Activated naive CD8-positive, alpha-beta T cell treated with anti-CD3 and anti-CD28 coated beads, Interleukin-2, amount 10 ng/mL, durations not matched to agents 7 days and 5 days (primary cell): Measurements from ENCODE around the gene RPS24. TPM values are rescaled to one million over a fixed set of nuclear protein-coding genes. Genes with fewer than 3 reads are reported as not detected.
"Not testable (repeated sequence)": the region's sequence is repeated elsewhere in the genome, so short reads cannot be mapped to it uniquely, and the experiment has no call there.

Experiments
- ATAC-seq: fragments of 150-1000 bp; cut with Tn5 transposase; one replicate; pipeline ENCODE4 v1.10.0; 2021; ENCODE audit warnings: low read depth, moderate library complexity
- POLR2A ChIA-PET: fragments of 350-600 bp; sonication (Branson Sonifier 250); formaldehyde crosslinking; loops from one replicate; lab custom pipeline; 2021; ENCODE audit warnings: antibody characterized with exemption; lab: Charles Lee
- DNase-seq: peaks from one replicate; pipeline ENCODE4 v3.0.0; 2021
- H3K27ac Mint-ChIP-seq: one replicate; pipeline ENCODE4 v1.8.0; 2022; ENCODE audit warnings: mild to moderate bottlenecking, mixed read lengths
- H3K27me3 Mint-ChIP-seq: one replicate; pipeline ENCODE4 v1.8.0; 2022; ENCODE audit warnings: mild to moderate bottlenecking, moderate library complexity, mixed read lengths
- H3K36me3 Mint-ChIP-seq: one replicate; pipeline ENCODE4 v1.8.0; 2021; ENCODE audit warnings: mild to moderate bottlenecking, mixed read lengths
- H3K4me1 Mint-ChIP-seq: one replicate; pipeline ENCODE4 v1.8.0; 2021; ENCODE audit warnings: mixed read lengths
- H3K4me3 Mint-ChIP-seq: one replicate; pipeline ENCODE4 v1.8.0; 2022; ENCODE audit warnings: mild to moderate bottlenecking, moderate library complexity, mixed read lengths
- H3K9me3 Mint-ChIP-seq: one replicate; pipeline ENCODE4 v1.8.0; 2021; ENCODE audit warnings: mixed read lengths
- total RNA-seq, 2 experiments: library from RNA; stranded (reverse); gene quantifications; one replicate each; pipeline ENCODE4 v1.2.3, GENCODE V29; 2021

Gene RPS24
- total RNA-seq, 2 experiments from 2014 or later: 1,523 to 1,613 TPM

DNA sequence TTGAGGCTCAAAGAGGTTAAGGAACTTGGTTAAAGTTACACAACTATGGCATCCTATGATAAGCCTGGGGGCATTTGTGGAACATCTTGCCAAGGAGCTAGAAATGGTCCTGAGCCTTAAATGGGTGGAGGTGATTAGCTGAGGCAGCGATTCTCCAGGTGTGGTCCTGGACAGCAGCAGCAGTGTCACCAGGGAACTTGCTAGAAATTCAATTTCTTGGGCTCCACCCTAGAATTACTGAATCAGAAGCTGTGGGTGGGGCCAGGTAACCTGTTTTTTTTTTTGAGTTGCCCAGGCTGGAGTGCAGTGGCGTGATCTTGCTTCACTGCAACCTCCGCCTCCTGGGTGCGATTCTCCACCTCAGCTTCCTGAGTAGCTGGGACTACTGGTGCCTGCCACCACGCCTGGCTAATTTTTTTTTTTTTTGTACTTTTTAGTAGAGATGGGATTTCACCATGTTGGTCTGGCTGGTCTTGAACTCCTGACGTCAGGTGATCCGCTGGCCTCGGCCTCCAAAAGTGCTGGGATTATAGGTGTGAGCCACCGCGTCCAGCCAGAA lies 13.1 kb downstream of the RPS24 start:
- POLR2A ChIA-PET: interaction anchor here (0.9 to 3.1 kb wide), 2 partner anchors 16 to 256 kb away, joined by 4 to 12 read pairs; no protein-coding TSS in a partner anchor
- no peaks in the 10 kb centered on the region for H3K27me3 Mint-ChIP-seq
- DNase-seq: no peak
- no peaks in the 10 kb centered on the region for H3K9me3 Mint-ChIP-seq
- no peak overlapping the region for H3K4me3 Mint-ChIP-seq
- H3K4me1 Mint-ChIP-seq: peaks cover 17% of the 10 kb centered on the region
- ATAC-seq: no peak
- H3K36me3 Mint-ChIP-seq: peaks cover 8% of the 10 kb centered on the region
- H3K27ac Mint-ChIP-seq: peak overlapping the region; percentile 8

DNA sequence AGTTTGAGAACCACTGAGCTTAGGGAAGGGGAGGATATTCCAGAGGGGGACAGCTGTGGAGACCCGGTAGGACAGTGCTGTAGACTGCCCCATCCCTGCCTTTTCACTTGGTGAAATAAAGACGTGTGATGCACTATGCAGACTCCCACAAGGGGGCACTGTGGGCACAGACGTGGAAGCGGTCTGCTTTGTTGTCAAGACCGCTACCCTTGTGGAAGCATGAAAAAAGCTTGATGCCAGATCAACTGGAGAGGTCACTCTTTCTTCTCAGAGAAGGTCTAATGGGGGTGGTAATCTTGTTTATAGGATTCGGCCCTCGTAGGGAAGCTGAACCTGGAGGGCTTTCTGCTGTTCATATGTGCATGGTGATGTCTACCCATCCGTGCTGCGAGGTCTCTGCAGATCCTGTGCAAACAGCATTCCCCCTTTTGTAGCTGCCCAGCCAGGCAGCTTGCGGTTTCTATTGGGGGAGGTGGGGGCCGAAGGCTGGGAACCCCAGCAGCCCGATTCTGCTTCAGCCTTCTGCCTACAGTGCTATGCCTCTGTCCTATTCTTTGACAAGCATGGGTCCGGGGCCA lies 13.7 kb downstream of the RPS24 start:
- POLR2A ChIA-PET: interaction anchor here (0.9 to 3.1 kb wide), 2 partner anchors 15 to 255 kb away, joined by 4 to 12 read pairs; no protein-coding TSS in a partner anchor
- ATAC-seq (peak; percentile 88), DNase-seq (peak; percentile 86)
- Mint-ChIP-seq H3K4me3 (no peak overlapping the region), H3K4me1 (peaks cover 16% of the 10 kb centered on the region), H3K9me3 (no peaks in the 10 kb centered on the region), H3K27ac (peak overlapping the region; percentile 59), H3K27me3 (no peaks in the 10 kb centered on the region), H3K36me3 (peaks cover 6% of the 10 kb centered on the region)

DNA sequence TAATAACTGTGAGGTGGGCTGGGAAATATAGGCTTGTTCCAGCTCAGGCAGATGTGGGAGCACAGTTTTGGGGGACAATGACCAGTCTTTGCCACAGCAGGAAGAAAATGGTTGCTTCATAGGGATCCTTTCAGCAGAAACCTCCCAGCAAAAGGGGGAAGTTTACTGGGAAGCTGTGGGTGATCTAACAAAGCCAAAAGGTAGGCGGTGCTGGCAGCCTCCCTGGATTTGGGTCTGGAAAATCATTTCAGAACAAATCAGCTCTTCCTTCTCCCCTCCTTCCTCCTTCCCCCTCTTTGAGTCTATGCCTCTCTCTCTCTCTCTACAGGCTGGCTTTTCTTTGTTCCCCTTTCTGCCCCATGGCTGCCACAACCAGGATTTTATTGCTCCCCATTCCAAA lies 16.2 kb downstream of the RPS24 start:
- Mint-ChIP-seq H3K4me1 (peaks cover 18% of the 10 kb centered on the region), H3K36me3 (no peaks in the 10 kb centered on the region), H3K9me3 (no peaks in the 10 kb centered on the region), H3K27me3 (no peaks in the 10 kb centered on the region), H3K4me3 (no peak overlapping the region), H3K27ac (peak overlapping the region; percentile 3)
- no peak for DNase-seq
- no peak for ATAC-seq
- POLR2A ChIA-PET: interaction anchor here (1.0 kb wide), 1 partner anchor 13 kb away, joined by 3 read pairs; no protein-coding TSS in a partner anchor

DNA sequence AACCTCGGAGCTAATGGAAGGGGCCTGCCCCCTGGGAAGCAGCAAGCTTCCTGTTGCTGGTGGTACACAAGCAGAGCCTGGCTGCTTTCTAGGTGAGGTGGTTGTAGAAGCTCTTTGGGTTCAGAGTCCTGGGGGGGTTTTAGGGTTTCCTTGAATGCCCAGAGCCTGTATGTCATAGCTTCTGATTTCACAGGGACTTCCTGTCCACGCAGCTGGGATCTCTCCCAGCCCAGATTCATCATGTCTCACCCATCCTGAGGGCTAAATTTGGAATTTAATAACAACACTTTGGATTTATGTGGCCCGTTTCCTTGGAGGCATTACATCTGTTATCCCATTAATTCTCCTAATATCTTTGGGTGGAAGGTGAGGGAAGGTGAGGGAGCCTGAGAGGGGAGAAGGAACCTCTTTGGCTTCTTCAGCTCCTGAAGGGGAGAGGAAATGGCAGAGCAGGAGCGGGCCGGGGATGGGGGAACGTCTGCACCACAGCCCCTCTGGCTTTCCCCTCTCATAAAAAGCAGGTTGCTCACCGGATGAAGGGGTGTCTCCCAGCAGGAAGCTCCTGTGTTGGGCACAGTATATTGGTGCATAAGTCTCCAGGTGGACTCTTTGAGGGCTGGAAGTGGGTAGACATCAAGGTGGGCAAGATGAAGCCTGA lies 19.7 kb downstream of the RPS24 start:
- POLR2A ChIA-PET: interaction anchor here (0.5 to 1.3 kb wide), 2 partner anchors 9 to 24 kb away, joined by 4 to 6 read pairs; no protein-coding TSS in a partner anchor
- peaks cover 6% of the 10 kb centered on the region for H3K4me1 Mint-ChIP-seq
- H3K4me3 Mint-ChIP-seq: no peak overlapping the region
- DNase-seq (no peak), ATAC-seq (no peak)
- H3K9me3 Mint-ChIP-seq: no peaks in the 10 kb centered on the region
- no peaks in the 10 kb centered on the region for H3K36me3 Mint-ChIP-seq
- H3K27me3 Mint-ChIP-seq: no peaks in the 10 kb centered on the region
- peak overlapping the region; percentile 65 for H3K27ac Mint-ChIP-seq

DNA sequence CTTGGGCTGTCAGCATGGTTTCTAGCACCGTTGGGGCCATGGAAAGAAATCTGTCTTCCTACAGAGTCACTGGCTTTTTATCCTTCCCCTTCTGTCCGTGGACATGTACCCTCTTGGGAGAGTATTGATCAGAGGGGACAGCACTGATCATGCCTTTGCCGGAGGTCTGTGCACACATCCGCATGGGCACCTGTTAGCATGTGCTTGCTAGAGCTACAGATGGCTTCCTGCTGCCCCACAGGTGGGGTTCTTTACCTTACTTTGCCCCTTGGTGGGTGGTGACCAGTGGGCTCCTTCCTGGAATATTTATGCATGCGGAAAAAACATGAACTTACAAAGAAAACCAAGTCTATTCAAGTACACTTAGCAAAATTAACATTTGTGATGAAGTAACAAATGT lies 24.9 kb downstream of the RPS24 start:
- POLR2A ChIA-PET: interaction anchor here (1.0 kb wide), 1 partner anchor 244 kb away, joined by 5 read pairs; no protein-coding TSS in a partner anchor
- DNase-seq (no peak), ATAC-seq (no peak)
- H3K4me3 Mint-ChIP-seq: no peak overlapping the region
- H3K9me3 Mint-ChIP-seq: no peaks in the 10 kb centered on the region
- no peaks in the 10 kb centered on the region for H3K27me3 Mint-ChIP-seq
- H3K27ac Mint-ChIP-seq: no peak overlapping the region
- peaks cover 31% of the 10 kb centered on the region for H3K4me1 Mint-ChIP-seq
- no peaks in the 10 kb centered on the region for H3K36me3 Mint-ChIP-seq

DNA sequence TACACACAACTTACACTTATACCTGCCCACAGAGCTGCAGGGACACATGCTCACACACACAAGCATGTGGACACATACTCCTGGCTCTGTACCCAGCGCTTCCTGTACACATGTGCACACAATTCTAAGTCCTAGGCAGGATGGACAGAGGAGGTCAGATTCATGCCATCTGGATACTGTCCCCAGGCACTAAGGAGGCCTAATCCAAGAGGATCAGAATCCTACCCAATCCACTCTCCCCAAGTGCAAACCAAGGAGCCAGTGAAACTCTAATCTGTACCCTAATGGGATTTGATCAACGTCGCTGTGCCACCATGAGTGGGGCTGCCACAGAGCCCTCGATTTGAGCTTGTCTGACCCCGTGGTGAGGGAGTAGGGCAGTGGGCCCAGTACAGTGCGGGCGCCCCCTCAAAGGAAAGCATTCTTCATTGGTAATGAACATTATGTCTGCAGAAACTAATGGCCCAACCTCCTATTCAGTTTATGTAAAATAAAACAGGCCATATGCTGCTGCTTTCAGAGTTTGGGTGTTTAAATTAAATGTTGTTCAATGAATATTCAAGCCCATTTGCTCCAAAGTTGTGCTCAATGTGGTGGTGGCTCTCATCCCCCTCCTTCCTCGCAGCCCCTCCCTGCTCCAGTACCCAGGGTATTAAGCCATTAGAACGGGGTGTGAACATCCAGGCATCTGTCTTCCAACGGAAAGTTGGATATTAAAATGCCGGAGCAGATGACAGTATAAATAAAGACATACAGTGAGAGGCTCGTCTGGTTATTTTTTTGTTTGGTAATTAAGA lies 26.4 kb downstream of the RPS24 start:
- Mint-ChIP-seq H3K4me1 (peaks cover 35% of the 10 kb centered on the region), H3K27me3 (no peaks in the 10 kb centered on the region), H3K4me3 (no peak overlapping the region), H3K36me3 (peaks cover 1% of the 10 kb centered on the region), H3K9me3 (no peaks in the 10 kb centered on the region), H3K27ac (peak overlapping the region; percentile 34)
- ATAC-seq: no peak
- no peak for DNase-seq
- POLR2A ChIA-PET: no interaction called here

DNA sequence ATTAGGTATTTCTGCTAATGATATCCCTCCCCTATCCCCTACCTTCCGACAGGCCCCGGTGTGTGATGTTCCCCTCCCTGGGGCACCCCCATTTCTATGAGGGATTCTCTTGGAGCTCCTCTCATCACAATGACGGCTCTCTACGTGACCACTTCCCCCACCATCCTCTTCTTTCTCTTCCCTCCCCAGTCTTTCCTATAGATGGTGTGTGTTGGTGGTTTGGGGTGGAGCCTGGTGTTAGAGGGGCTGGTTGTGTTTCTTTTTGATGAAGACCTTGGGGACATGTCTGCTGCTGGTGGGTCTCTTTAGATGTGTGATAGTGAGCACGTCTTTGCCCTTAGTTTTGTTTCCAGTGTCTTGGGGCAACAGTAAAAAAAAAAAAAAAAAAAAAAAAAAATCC lies 28.6 kb downstream of the RPS24 start:
- ATAC-seq (peak; percentile 91), DNase-seq (peak; percentile 62)
- POLR2A ChIA-PET: interaction anchor here (0.9 to 1.4 kb wide), 3 partner anchors 9 to 34 kb away, joined by 3 to 6 read pairs (median 4); no protein-coding TSS in a partner anchor
- H3K9me3 Mint-ChIP-seq: no peaks in the 10 kb centered on the region
- H3K4me1 Mint-ChIP-seq: peaks cover 44% of the 10 kb centered on the region
- H3K36me3 Mint-ChIP-seq: peaks cover 1% of the 10 kb centered on the region
- peak overlapping the region; percentile 91 for H3K27ac Mint-ChIP-seq
- H3K4me3 Mint-ChIP-seq: peak overlapping the region; percentile 77
- H3K27me3 Mint-ChIP-seq: no peaks in the 10 kb centered on the region

DNA sequence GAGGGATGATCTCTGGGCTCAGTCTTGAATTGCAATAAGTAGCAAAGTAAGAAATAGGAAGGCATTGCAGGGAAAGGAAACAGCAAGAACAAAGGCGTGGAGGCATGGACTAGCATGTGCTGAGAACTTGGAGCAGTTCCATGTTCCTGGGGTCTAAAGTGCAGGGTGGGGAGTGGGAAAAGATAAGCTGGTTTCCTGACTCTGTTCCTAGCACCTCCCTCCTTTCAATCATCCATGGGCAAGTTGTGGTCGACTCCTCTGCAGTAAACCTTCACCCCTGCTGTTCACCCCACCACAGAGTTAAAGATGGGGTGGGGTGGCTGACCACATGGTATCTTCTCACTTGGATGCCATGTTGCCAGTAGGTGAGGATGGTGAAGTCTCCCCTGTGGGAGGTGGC lies 29.6 kb downstream of the RPS24 start:
- Mint-ChIP-seq H3K27ac (peak overlapping the region; percentile 91), H3K27me3 (no peaks in the 10 kb centered on the region), H3K4me3 (peak overlapping the region; percentile 77), H3K9me3 (no peaks in the 10 kb centered on the region), H3K36me3 (peaks cover 1% of the 10 kb centered on the region), H3K4me1 (peaks cover 46% of the 10 kb centered on the region)
- ATAC-seq: no peak
- POLR2A ChIA-PET: interaction anchor here (0.7 to 1.1 kb wide), 4 partner anchors 13 to 189 kb away, joined by 3 to 6 read pairs (median 4); no protein-coding TSS in a partner anchor
- DNase-seq: no peak

DNA sequence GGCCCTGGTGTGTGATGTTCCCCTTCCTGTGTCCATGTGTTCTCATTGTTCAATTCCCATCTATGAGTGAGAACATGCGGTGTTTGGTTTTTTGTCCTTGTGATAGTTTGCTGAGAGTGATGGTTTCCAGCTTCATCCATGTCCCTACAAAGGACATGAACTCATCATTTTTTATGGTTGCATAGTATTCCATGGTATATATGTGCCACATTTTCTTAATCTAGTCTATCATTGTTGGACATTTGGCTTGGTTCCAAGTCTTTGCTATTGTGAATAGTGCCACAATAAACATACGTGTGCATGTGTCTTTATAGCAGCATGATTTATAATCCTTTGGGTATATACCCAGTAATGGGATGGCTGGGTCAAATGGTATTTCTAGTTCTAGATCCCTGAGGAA lies 31.3 kb downstream of the RPS24 start:
- ATAC-seq, H3K27me3 Mint-ChIP-seq, POLR2A ChIA-PET, H3K9me3 Mint-ChIP-seq, H3K27ac Mint-ChIP-seq, DNase-seq, H3K4me3 Mint-ChIP-seq, H3K36me3 Mint-ChIP-seq: not testable (repeated sequence)
- peaks cover 46% of the 10 kb centered on the region for H3K4me1 Mint-ChIP-seq

DNA sequence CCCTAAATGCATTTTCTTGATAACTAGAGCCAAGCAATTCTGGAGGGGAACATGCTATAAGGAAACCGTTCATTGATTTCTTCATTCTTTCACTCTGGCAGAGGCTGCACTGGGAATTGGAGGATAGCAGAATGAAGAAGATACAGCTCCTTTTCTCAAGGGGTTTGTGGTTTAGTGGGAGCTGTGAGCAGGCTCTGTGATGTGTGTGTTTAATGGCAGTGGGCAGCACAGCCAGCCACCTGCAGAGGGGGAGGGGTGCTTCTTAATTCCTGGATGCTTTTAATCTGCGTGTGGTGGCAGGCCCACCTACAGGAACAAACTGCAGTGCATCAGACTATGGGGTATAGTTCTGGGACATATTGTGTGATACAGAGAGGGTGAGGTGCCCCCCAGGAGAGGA lies 31.9 kb downstream of the RPS24 start:
- Mint-ChIP-seq H3K4me1 (peaks cover 43% of the 10 kb centered on the region), H3K27ac (peak overlapping the region; percentile 40), H3K27me3 (no peaks in the 10 kb centered on the region), H3K36me3 (peaks cover 1% of the 10 kb centered on the region), H3K4me3 (no peak overlapping the region), H3K9me3 (no peaks in the 10 kb centered on the region)
- POLR2A ChIA-PET: interaction anchor here (0.6 kb wide), 1 partner anchor 9 kb away, joined by 3 read pairs; no protein-coding TSS in a partner anchor
- ATAC-seq (no peak), DNase-seq (no peak)

DNA sequence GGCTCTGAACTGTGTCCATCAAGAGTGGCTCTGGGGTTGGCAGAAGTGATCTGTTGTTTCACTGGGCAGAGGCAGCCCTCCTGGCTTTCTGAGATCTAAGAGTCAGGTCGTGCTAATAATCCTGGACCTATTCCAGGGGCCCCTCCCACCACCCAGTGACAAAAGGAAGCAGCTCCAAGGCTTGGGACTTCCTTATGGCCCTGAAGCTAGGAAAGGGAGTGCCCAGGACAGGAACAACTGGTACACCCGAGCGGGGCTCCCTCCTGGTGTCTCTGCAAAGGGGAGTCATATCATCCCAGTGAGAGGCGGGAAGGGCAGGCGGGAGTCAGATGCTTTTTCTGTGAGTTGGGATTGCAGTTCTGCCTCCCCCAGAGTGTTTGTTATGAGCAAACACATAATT lies 32.3 kb downstream of the RPS24 start:
- Mint-ChIP-seq H3K9me3 (no peaks in the 10 kb centered on the region), H3K27ac (no peak overlapping the region), H3K36me3 (peaks cover 1% of the 10 kb centered on the region), H3K4me1 (peaks cover 43% of the 10 kb centered on the region), H3K27me3 (no peaks in the 10 kb centered on the region), H3K4me3 (no peak overlapping the region)
- no peak for DNase-seq
- POLR2A ChIA-PET: interaction anchor here (0.6 kb wide), 1 partner anchor 9 kb away, joined by 3 read pairs; no protein-coding TSS in a partner anchor
- no peak for ATAC-seq

DNA sequence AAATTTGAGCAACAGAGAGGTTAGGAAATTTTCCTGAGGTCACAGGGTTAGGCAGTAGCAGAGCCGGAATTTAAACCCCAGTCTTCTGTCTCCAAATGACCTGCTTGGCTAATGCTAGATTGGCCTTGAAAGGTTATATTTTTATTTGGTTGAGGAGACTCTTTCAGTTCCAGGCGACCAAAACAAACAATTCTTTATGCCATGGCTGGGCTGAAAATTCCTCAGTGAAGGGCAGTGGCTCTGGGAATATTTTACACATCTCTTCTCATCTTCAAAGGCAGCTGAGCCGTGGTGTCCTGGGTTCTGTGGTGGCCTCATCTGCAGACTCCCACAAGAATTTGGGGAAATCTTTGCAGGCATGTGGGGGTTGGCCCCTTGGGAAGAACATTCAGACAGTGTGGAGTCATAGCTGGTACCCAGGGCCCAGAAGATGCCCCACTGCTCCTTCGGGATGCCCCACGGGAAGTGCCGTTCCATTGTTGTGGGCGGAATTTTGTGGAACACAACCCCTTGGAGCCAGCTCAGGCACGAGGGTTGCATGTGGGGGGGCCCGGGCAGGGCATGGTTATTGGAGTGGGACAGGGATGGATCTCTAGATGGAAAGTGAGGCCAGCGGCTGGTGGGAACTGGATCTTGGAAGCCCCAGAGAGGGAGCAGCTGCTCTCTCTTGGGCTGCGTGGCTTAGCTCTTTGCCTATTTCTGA lies 33.2 kb downstream of the RPS24 start:
- Mint-ChIP-seq H3K4me3 (no peak overlapping the region), H3K27me3 (no peaks in the 10 kb centered on the region), H3K27ac (no peak overlapping the region), H3K4me1 (peaks cover 34% of the 10 kb centered on the region), H3K36me3 (peaks cover 1% of the 10 kb centered on the region), H3K9me3 (no peaks in the 10 kb centered on the region)
- POLR2A ChIA-PET: no interaction called here
- DNase-seq (no peak), ATAC-seq (no peak)
